Uterus (tissue), 4 donors: Measurements from ENCODE around the gene PCDH9. TPM values are rescaled to one million over a fixed set of nuclear protein-coding genes. Genes with fewer than 3 reads are reported as not detected.

Source experiments
- DNase-seq, 2 donors: peaks; one replicate each; pipeline ENCODE4 v3.0.0-alpha.2; 2019 to 2020
- H3K27ac ChIP-seq, 2 donors: fragments of 200-600 bp; sonication (generic); 1 replicate in 1 of 2; 2 replicates in 1 of 2; pipeline ENCODE4 v1.5.1; 2016 to 2018
- H3K27me3 ChIP-seq, 2 donors: fragments of 200-600 bp; sonication (generic); one replicate each; pipeline ENCODE4 v1.5.1; 2018 to 2019; ENCODE audit warnings: control low read depth in 1 of 2
- H3K36me3 ChIP-seq, 2 donors: fragments of 200-600 bp; sonication (generic); one replicate each; pipeline ENCODE4 v1.5.1; 2019; ENCODE audit warnings: control low read depth in 1 of 2
- H3K4me1 ChIP-seq, 2 donors: fragments of 200-600 bp; sonication (generic); one replicate each; pipeline ENCODE4 v1.5.1; 2018 to 2019; ENCODE audit warnings: control low read depth in 1 of 2
- H3K4me3 ChIP-seq, 2 donors: fragments of 200-600 bp; sonication (generic); 1 replicate in 1 of 2; 2 replicates in 1 of 2; pipeline ENCODE4 v1.5.1; 2018 to 2019; ENCODE audit warnings: mild to moderate bottlenecking in 1 of 2
- H3K9me3 ChIP-seq, 2 donors: fragments of 200-600 bp; sonication (generic); one replicate each; pipeline ENCODE4 v1.5.1; 2019; ENCODE audit warnings: control low read depth in 1 of 2
- POLR2A ChIP-seq, 2 donors: fragments of 450-650 bp; IDR thresholded peaks; one replicate each; pipeline ENCODE4 v1.6.1; 2016; ENCODE audit warnings: antibody characterized with exemption in 2 of 2, mild to moderate bottlenecking in 1 of 2, moderate library complexity in 1 of 2
- intact Hi-C: fragments of 100-400 bp; cut with DNase I; formaldehyde crosslinking; loops from one replicate; pipeline ENCODE4 v1.15.1; 2023; ENCODE audit warnings: low total_unique reads
- total RNA-seq, 4 donors: library from RNA; depleted of rRNA in 3 of 4; stranded (reverse); fragments of >200 nt in 3 of 4; gene quantifications; one replicate each; pipeline versions ENCODE4 v1.1.0 to v1.2.4, GENCODE V29; 2014 to 2023
- TF ChIP-seq, protein P1 (sequence below), 4 experiments: fragments of 200-600 bp in 2 of 4; fragments of 450-650 bp in 2 of 4; sonication (generic) in 2 of 4; IDR thresholded peaks; one replicate each; pipeline ENCODE4 v1.5.1; 2016 to 2019; ENCODE audit warnings: antibody characterized with exemption in 4 of 4, mild to moderate bottlenecking in 2 of 4, moderate library complexity in 1 of 4
- donor health status: DM: yes; HTN: yes; CAD: no.

The PCDH9 gene
- total RNA-seq, 4 donors from 2014 or later = 0.51 to 45.7 (median 2.1) TPM

- intact Hi-C loops = no loop called here
- Histone ChIP-seq H3K36me3 (no peaks in the 10 kb centered on the region), H3K27ac (no peak overlapping the region), H3K4me1 (no peaks in the 10 kb centered on the region), H3K27me3 (no peaks in the 10 kb centered on the region), H3K4me3 (no peak overlapping the region), H3K9me3 (no peaks in the 10 kb centered on the region)
- no peak for TF ChIP-seq POLR2A (IDR thresholded peaks at IDR 0.05)
- TF ChIP-seq, protein P1, sequence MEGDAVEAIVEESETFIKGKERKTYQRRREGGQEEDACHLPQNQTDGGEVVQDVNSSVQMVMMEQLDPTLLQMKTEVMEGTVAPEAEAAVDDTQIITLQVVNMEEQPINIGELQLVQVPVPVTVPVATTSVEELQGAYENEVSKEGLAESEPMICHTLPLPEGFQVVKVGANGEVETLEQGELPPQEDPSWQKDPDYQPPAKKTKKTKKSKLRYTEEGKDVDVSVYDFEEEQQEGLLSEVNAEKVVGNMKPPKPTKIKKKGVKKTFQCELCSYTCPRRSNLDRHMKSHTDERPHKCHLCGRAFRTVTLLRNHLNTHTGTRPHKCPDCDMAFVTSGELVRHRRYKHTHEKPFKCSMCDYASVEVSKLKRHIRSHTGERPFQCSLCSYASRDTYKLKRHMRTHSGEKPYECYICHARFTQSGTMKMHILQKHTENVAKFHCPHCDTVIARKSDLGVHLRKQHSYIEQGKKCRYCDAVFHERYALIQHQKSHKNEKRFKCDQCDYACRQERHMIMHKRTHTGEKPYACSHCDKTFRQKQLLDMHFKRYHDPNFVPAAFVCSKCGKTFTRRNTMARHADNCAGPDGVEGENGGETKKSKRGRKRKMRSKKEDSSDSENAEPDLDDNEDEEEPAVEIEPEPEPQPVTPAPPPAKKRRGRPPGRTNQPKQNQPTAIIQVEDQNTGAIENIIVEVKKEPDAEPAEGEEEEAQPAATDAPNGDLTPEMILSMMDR (IDR thresholded peaks at IDR 0.05) = no peak
- DNase-seq = no peak
Observed at GRCh38 chr13:66567899-66568612, 662.1 kb downstream of the PCDH9 start.

DNA sequence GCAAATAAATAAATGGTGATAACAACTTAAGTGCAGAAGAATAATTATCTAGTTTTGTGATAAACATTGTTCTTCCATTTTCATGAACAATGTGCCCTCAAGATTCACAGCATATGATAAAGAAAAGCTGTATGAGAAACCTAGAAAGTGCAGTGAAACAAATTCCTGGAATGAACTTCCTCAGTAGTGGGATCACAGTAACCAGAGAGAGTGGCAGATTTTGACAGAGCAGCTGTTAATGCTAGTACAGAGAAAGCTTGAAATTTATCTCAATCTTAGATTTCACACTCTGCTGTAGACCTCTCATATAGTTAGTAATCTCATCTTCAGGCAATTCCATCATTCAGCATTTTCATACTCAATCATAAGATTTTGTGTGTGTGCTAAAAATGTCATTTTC lies 664.9 kb downstream of the PCDH9 start:
- intact Hi-C loops = no loop called here
- no peaks in the 10 kb centered on the region for H3K27me3 ChIP-seq
- H3K4me1 ChIP-seq = no peaks in the 10 kb centered on the region
- TF ChIP-seq, protein P1 (IDR thresholded peaks at IDR 0.05) = no peak
- no peak for TF ChIP-seq POLR2A (IDR thresholded peaks at IDR 0.05)
- H3K36me3 ChIP-seq = no peaks in the 10 kb centered on the region
- no peak for DNase-seq
- no peaks in the 10 kb centered on the region for H3K9me3 ChIP-seq
- no peak overlapping the region for H3K4me3 ChIP-seq
- no peak overlapping the region for H3K27ac ChIP-seq

DNA sequence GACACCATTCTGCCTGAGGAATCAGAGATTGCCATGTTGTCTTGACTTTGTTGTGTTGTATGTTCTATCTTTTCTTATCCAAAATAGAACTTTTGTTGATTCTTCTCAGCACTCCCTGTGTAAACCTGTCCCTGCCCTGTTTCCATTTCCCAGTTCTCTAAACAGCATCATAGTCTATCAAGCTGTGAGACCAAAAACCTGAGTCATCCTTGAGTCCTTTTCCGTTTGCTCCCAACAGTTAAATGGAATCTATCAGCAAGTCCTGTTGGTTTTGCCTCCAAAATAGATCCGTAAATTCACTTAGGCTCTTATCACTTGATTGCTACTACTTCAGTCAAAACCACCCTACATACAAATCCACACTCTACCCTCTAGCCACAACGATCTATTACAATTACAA lies 667.1 kb downstream of the PCDH9 start:
- no peaks in the 10 kb centered on the region for H3K27me3 ChIP-seq
- H3K4me3 ChIP-seq = no peak overlapping the region
- H3K36me3 ChIP-seq = no peaks in the 10 kb centered on the region
- no peak for DNase-seq
- H3K27ac ChIP-seq = no peak overlapping the region
- H3K9me3 ChIP-seq = no peaks in the 10 kb centered on the region
- intact Hi-C loops = no loop called here
- no peak for TF ChIP-seq POLR2A (IDR thresholded peaks at IDR 0.05)
- TF ChIP-seq, protein P1 (IDR thresholded peaks at IDR 0.05) = no peak
- no peaks in the 10 kb centered on the region for H3K4me1 ChIP-seq

GRCh38 chr13:66562054-66562453 lies 668.1 kb downstream of the PCDH9 start:
- no peak for DNase-seq
- Histone ChIP-seq H3K9me3 (no peaks in the 10 kb centered on the region), H3K27me3 (no peaks in the 10 kb centered on the region), H3K4me3 (no peak overlapping the region), H3K36me3 (no peaks in the 10 kb centered on the region), H3K27ac (no peak overlapping the region), H3K4me1 (no peaks in the 10 kb centered on the region)
- intact Hi-C loops = no loop called here
- TF ChIP-seq POLR2A (IDR thresholded peaks at IDR 0.05) = no peak
- TF ChIP-seq, protein P1 (IDR thresholded peaks at IDR 0.05) = no peak

DNA sequence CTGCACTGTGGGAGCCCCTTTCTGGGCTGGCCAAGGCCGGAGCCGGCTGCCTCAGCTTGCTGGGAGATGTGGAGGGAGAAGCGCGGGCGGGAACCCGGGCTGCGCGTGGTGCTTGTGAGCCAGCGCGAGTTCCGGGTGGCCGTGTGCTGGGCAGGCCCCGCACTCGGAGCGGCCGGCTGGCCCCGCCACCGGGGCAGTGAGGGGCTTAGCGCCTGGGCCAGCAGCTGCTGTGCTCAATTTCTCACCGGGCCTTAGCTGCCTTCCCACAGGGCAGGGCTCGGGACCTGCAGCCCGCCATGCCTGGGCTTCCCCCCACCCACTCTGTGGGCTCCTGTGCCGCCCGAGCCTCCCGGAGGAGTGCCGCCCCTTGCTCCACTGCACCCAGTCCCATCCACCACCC lies 669.1 kb downstream of the PCDH9 start:
- intact Hi-C loops = no loop called here
- Histone ChIP-seq H3K4me1 (no peaks in the 10 kb centered on the region), H3K36me3 (no peaks in the 10 kb centered on the region), H3K27ac (no peak overlapping the region), H3K27me3 (no peaks in the 10 kb centered on the region), H3K9me3 (no peaks in the 10 kb centered on the region), H3K4me3 (no peak overlapping the region)
- TF ChIP-seq, protein P1 (IDR thresholded peaks at IDR 0.05) = no peak
- TF ChIP-seq POLR2A (IDR thresholded peaks at IDR 0.05) = no peak
- no peak for DNase-seq
